Liver (tissue), 9 donors: ENCODE data around the gene CELA1. TPM values are rescaled to one million over a fixed set of nuclear protein-coding genes. Genes with fewer than 3 reads are reported as not detected.

ENCODE experiments used
- DNase-seq: peaks from one replicate; pipeline ENCODE4 v3.0.0-alpha.2; 2017; ENCODE audit warnings: low spot score
- H3K27ac ChIP-seq, 2 donors: one replicate each; pipeline ENCODE4 v1.7.0; 2013; ENCODE audit warnings: inconsistent platforms in 2 of 2, low read length in 2 of 2, control low read depth in 1 of 2, low read depth in 1 of 2, mild to moderate bottlenecking in 1 of 2
- H3K27me3 ChIP-seq, 4 donors: one replicate each; pipeline versions ENCODE4 v1.6.1 to v1.7.0; 2013; ENCODE audit warnings: low read length in 3 of 4, inconsistent platforms in 1 of 4, mild to moderate bottlenecking in 1 of 4, moderate library complexity in 1 of 4; ENCODE audit not compliant: control insufficient read depth in 4 of 4, insufficient read depth in 4 of 4
- H3K36me3 ChIP-seq, 4 donors: one replicate each; pipeline versions ENCODE4 v1.6.1 to v1.7.0; 2013; ENCODE audit warnings: low read length in 3 of 4, mild to moderate bottlenecking in 3 of 4, low read depth in 1 of 4, moderate library complexity in 1 of 4; ENCODE audit not compliant: control insufficient read depth in 4 of 4, insufficient read depth in 3 of 4
- H3K4me1 ChIP-seq, 4 donors: one replicate each; pipeline versions ENCODE4 v1.6.1 to v1.7.0; 2013; ENCODE audit warnings: low read length in 3 of 4, mild to moderate bottlenecking in 3 of 4, moderate library complexity in 1 of 4; ENCODE audit not compliant: control insufficient read depth in 4 of 4, insufficient read depth in 4 of 4
- H3K4me3 ChIP-seq, 3 donors: one replicate each; pipeline versions ENCODE4 v1.6.1 to v1.7.0; 2013; ENCODE audit warnings: low read length in 3 of 3, control low read depth in 1 of 3, low read depth in 1 of 3, mild to moderate bottlenecking in 1 of 3
- H3K9ac ChIP-seq, 2 donors: one replicate each; pipeline ENCODE4 v1.7.0; 2013; ENCODE audit warnings: low read length in 2 of 2, mild to moderate bottlenecking in 2 of 2, moderate library complexity in 2 of 2, control low read depth in 1 of 2, low read depth in 1 of 2
- H3K9me3 ChIP-seq, 4 donors: one replicate each; pipeline versions ENCODE4 v1.6.1 to v1.7.0; 2013; ENCODE audit warnings: low read length in 3 of 4; ENCODE audit not compliant: control insufficient read depth in 4 of 4
- ATF3 ChIP-seq: IDR thresholded peaks from 2 replicates; pipeline ENCODE4 v1.6.1; 2016; ENCODE audit warnings: antibody characterized with exemption
- CTCF ChIP-seq: fragments of 150-350 bp; IDR thresholded peaks from 2 replicates; pipeline ENCODE4 v1.5.1; 2017; ENCODE audit warnings: improper control_type of control experiment, low read depth, low read length; ENCODE audit not compliant: missing input control
- EGR1 ChIP-seq, 2 donors: IDR thresholded peaks; 2 replicates each; pipeline ENCODE4 v1.6.1; 2016 to 2018; ENCODE audit warnings: antibody characterized with exemption in 2 of 2, low read depth in 2 of 2
- FOXA1 ChIP-seq: IDR thresholded peaks from 2 replicates; pipeline ENCODE4 v1.6.1; 2016; ENCODE audit warnings: antibody characterized with exemption
- FOXA2 ChIP-seq: IDR thresholded peaks from 2 replicates; pipeline ENCODE4 v1.6.1; 2016; ENCODE audit warnings: antibody characterized with exemption
- GABPA ChIP-seq, 2 donors: IDR thresholded peaks in 1 of 2; conservative IDR thresholded peaks in 1 of 2; 2 replicates each; pipeline ENCODE4 v1.6.1; 2016; ENCODE audit warnings: antibody characterized with exemption in 2 of 2, mild to moderate bottlenecking in 1 of 2, moderate library complexity in 1 of 2
- HNF4A ChIP-seq, 2 donors: conservative IDR thresholded peaks; 2 replicates each; pipeline ENCODE4 v1.6.1; 2016; ENCODE audit warnings: antibody characterized with exemption in 2 of 2, mild to moderate bottlenecking in 2 of 2
- JUND ChIP-seq, 2 donors: IDR thresholded peaks; 2 replicates each; pipeline ENCODE4 v1.6.1; 2016; ENCODE audit warnings: antibody characterized with exemption in 2 of 2
- MAX ChIP-seq: IDR thresholded peaks from 2 replicates; pipeline ENCODE4 v1.6.1; 2016; ENCODE audit warnings: antibody characterized with exemption
- RAD21 ChIP-seq, 2 donors: IDR thresholded peaks; 2 replicates each; pipeline ENCODE4 v1.6.1; 2016; ENCODE audit warnings: antibody characterized with exemption in 2 of 2, mild to moderate bottlenecking in 2 of 2
- REST ChIP-seq: IDR thresholded peaks from 2 replicates; pipeline ENCODE4 v1.6.1; 2016; ENCODE audit warnings: antibody characterized with exemption, mild to moderate bottlenecking
- RXRA ChIP-seq, 2 donors: IDR thresholded peaks; 2 replicates each; pipeline ENCODE4 v1.6.1; 2017 to 2018; ENCODE audit warnings: antibody characterized with exemption in 2 of 2, mild to moderate bottlenecking in 1 of 2
- TAF1 ChIP-seq: conservative IDR thresholded peaks from 2 replicates; pipeline ENCODE4 v1.6.1; 2016; ENCODE audit warnings: antibody characterized with exemption, mild to moderate bottlenecking
- YY1 ChIP-seq: IDR thresholded peaks from 2 replicates; pipeline ENCODE4 v1.6.1; 2016; ENCODE audit warnings: antibody characterized with exemption, mild to moderate bottlenecking
- ZBTB33 ChIP-seq: IDR thresholded peaks from 2 replicates; pipeline ENCODE4 v1.6.1; 2016; ENCODE audit warnings: antibody characterized with exemption
- WGBS: extraction: QIAGEN DNeasy Blood & Tissue Kit; methylation state at CpG from one replicate; pipeline ENCODE4 v1.1.7; 2013; 5-methylcytosine and 5-hydroxymethylcytosine counted together
- polyA plus RNA-seq, 2 donors: library from polyadenylated mRNA; stranded (reverse) in 1 of 2; unstranded in 1 of 2; fragments of 200-250 nt in 1 of 2; fragments of >200 nt in 1 of 2; fragmentation: Nextera tagmentation in 1 of 2; extraction: Ambion mirVana in 1 of 2; gene quantifications; one replicate each; pipeline versions ENCODE4 v1.2.1 to v1.2.3, GENCODE V29; 2013 to 2015
- total RNA-seq, 2 donors: library from RNA; depleted of rRNA; stranded (reverse); fragments of >200 nt; gene quantifications; one replicate each; pipeline ENCODE4 v1.2.3, GENCODE V29; 2014
- donor health status: healthy.
- donor health status: healthy.
- donor health status: healthy.
- donor health status: healthy.
- donor health status: healthy.

CELA1 gene
- total and polyA plus RNA-seq, 4 donors: not detected

GRCh38 chr12:51370667-51371066 is 24.2 kb upstream of the CELA1 start:
- H3K9me3 ChIP-seq: no peaks in the 10 kb centered on the region
- H3K4me3 ChIP-seq: no peak overlapping the region
- no peak for TF ChIP-seq EGR1 (IDR thresholded peaks at IDR 0.05; ENCODE audit: low read depth in 2 of 2)
- TF ChIP-seq FOXA2: no peak
- TF ChIP-seq TAF1: no peak
- no peak for TF ChIP-seq GABPA (IDR thresholded peaks at IDR 0.05 in 1 of 2, conservative IDR thresholded peaks at IDR 0.05 in 1 of 2)
- TF ChIP-seq RAD21 (IDR thresholded peaks at IDR 0.05): no peak
- TF ChIP-seq YY1: no peak
- TF ChIP-seq JUND (IDR thresholded peaks at IDR 0.05): no peak
- no peak for TF ChIP-seq CTCF
- no peak for TF ChIP-seq MAX
- no peak for TF ChIP-seq RXRA (IDR thresholded peaks at IDR 0.05)
- TF ChIP-seq FOXA1: no peak
- TF ChIP-seq REST: no peak
- peaks cover 0 to 11% (median 4%) of the 10 kb centered on the region in 4 donors for H3K4me1 ChIP-seq
- H3K27ac ChIP-seq: no peak overlapping the region
- no peak overlapping the region for H3K9ac ChIP-seq
- H3K27me3 ChIP-seq: no peaks in the 10 kb centered on the region
- 81% methylated on average over 9 of the region's 9 CpGs for WGBS
- no peak for DNase-seq
- H3K36me3 ChIP-seq: no peaks in the 10 kb centered on the region

- no peak overlapping the region for H3K4me3 ChIP-seq
- 89% methylated on average over 4 of the region's 4 CpGs for WGBS
- no peaks in the 10 kb centered on the region for H3K36me3 ChIP-seq
- DNase-seq: no peak
- no peaks in the 10 kb centered on the region for H3K9me3 ChIP-seq
- no peaks in the 10 kb centered on the region for H3K27me3 ChIP-seq
- H3K27ac ChIP-seq: no peak overlapping the region
- peaks cover 0 to 11% (median 4%) of the 10 kb centered on the region in 4 donors for H3K4me1 ChIP-seq
- no peak for TF ChIP-seq GABPA (IDR thresholded peaks at IDR 0.05 in 1 of 2, conservative IDR thresholded peaks at IDR 0.05 in 1 of 2)
- no peak for TF ChIP-seq RXRA (IDR thresholded peaks at IDR 0.05)
- TF ChIP-seq CTCF: no peak
- TF ChIP-seq FOXA2: no peak
- no peak for TF ChIP-seq ATF3
- no peak for TF ChIP-seq REST
- TF ChIP-seq RAD21 (IDR thresholded peaks at IDR 0.05): no peak
- no peak for TF ChIP-seq FOXA1
- TF ChIP-seq TAF1: no peak
- TF ChIP-seq HNF4A (conservative IDR thresholded peaks at IDR 0.05): no peak
- TF ChIP-seq MAX: no peak
- TF ChIP-seq YY1: no peak
- no peak for TF ChIP-seq ZBTB33
- no peak for TF ChIP-seq JUND (IDR thresholded peaks at IDR 0.05)
- no peak overlapping the region for H3K9ac ChIP-seq
Observed at GRCh38 chr12:51369581-51369980, 23.1 kb upstream of the CELA1 start.
